Measurements from ENCODE around the gene FSTL4.

GRCh38 chr5:133317558-133317957, 294.8 kb downstream of the FSTL4 start:
- TF ChIP-seq CTCF (IDR thresholded peaks at IDR 0.05 in 4 of 5, conservative IDR thresholded peaks at IDR 0.05 in 1 of 5), result no peak
- no peak for TF ChIP-seq POLR2A (IDR thresholded peaks at IDR 0.05)

All from gastrocnemius medialis (tissue), 4 donors.